K562 (cell line): ENCODE measurements around the gene HSPB7. TPM values are rescaled to one million over a fixed set of nuclear protein-coding genes. Genes with fewer than 3 reads are reported as not detected.
A peak's percentile ranks its signal among the peaks of the same experiment; 100 is the strongest.
"Not testable (repeated sequence)": the region's sequence is repeated elsewhere in the genome, so short reads cannot be mapped to it uniquely, and the experiment has no call there.

ENCODE experiments used
- ATAC-seq: fragments of 200-7000 bp; cut with Tn5 transposase; 3 replicates; pipeline ENCODE4 v1.9.1; 2020; ENCODE audit warnings: moderate library complexity
- BruUV-seq: library from RNA; stranded (reverse); fragments of 400-500 nt; replicated peaks from 2 replicates; lab custom pipeline; 2021; lab: Mats Ljungman, UMichigan
- CTCF ChIA-PET: fragments of 300-600 bp; formaldehyde crosslinking; extraction: SDS; loops from one replicate; lab custom pipeline; 2021; ENCODE audit warnings: low intra/inter-chr PET ratio; lab: Yijun Ruan, JAX
- POLR2A ChIA-PET: fragments of 300-600, 350-650 bp; sonication (Branson Sonifier 250); formaldehyde crosslinking; extraction: SDS; loops from one replicate; lab custom pipeline; 2021; ENCODE audit warnings: antibody characterized with exemption, inconsistent platforms; lab: Yijun Ruan, JAX
- DNase-seq, 4 experiments: peaks; one replicate each; pipeline versions ENCODE4 v3.0.0 to v3.0.0-alpha.2; 2011 to 2018; ENCODE audit warnings: low spot score in 3 of 4, mixed read lengths in 3 of 4; ENCODE audit errors: extremely low read depth in 1 of 4
- FAIRE-seq: peaks from 2 replicates; lab custom pipeline; 2011; peaks lifted over from hg19 to GRCh38; lab: Jason Lieb, UNC
- H2AFZ ChIP-seq: 2 replicates; pipeline ENCODE4 v1.6.0; 2011; ENCODE audit warnings: low read depth, low read length, control low read depth, inconsistent platforms
- H3K27ac ChIP-seq: fragments of 200-600 bp; 3 replicates; pipeline ENCODE4 v1.8.0; 2011; ENCODE audit warnings: low read depth, mild to moderate bottlenecking, control low read depth, inconsistent platforms, low read length, moderate library complexity, mixed read lengths; ENCODE audit errors: extremely low read depth
- H3K27me3 ChIP-seq, 2 experiments: fragments of 300-600 bp in 1 of 2; 2 replicates in 1 of 2; 3 replicates in 1 of 2; pipeline versions ENCODE4 v1.6.0 to v1.8.0; 2011; ENCODE audit warnings: inconsistent platforms in 2 of 2, low read length in 2 of 2, mild to moderate bottlenecking in 1 of 2, mixed read lengths in 1 of 2, moderate library complexity in 1 of 2; ENCODE audit not compliant: control insufficient read depth in 2 of 2, insufficient read depth in 2 of 2
- H3K36me3 ChIP-seq: fragments of 300-600 bp; 3 replicates; pipeline ENCODE4 v1.8.0; 2011; ENCODE audit warnings: mild to moderate bottlenecking, low read length, inconsistent platforms; ENCODE audit not compliant: control insufficient read depth, insufficient read depth
- H3K4me1 ChIP-seq, 2 experiments: fragments of 200-600 bp in 1 of 2; replicated peaks in 1 of 2; 2 replicates in 1 of 2; 3 replicates in 1 of 2; pipeline versions ENCODE4 v1.5.1 to v1.8.0; 2011; ENCODE audit warnings: inconsistent platforms in 2 of 2, low read length in 2 of 2, mild to moderate bottlenecking in 1 of 2, mixed read lengths in 1 of 2, moderate library complexity in 1 of 2; ENCODE audit not compliant: control insufficient read depth in 2 of 2, insufficient read depth in 2 of 2
- H3K4me2 ChIP-seq: 2 replicates; pipeline ENCODE4 v1.6.1; 2011; ENCODE audit warnings: low read length, control low read depth, inconsistent platforms, mixed read lengths; ENCODE audit not compliant: insufficient read depth
- H3K4me3 ChIP-seq: fragments of 200-600 bp; sonication (generic), shearing (Covaris generic); 2 replicates; pipeline ENCODE4 v1.5.1; 2016; ENCODE audit warnings: control low read depth, inconsistent platforms
- H3K79me2 ChIP-seq: fragments of 200-600 bp; 3 replicates; pipeline ENCODE4 v1.8.0; 2011; ENCODE audit warnings: low read length, inconsistent platforms; ENCODE audit not compliant: control insufficient read depth, insufficient read depth
- H3K9ac ChIP-seq, 2 experiments: 2 replicates each; pipeline versions ENCODE4 v1.6.0 to v1.6.1; 2011; ENCODE audit warnings: low read depth in 2 of 2, low read length in 2 of 2, control low read depth in 1 of 2, inconsistent platforms in 1 of 2, mild to moderate bottlenecking in 1 of 2, mixed read lengths in 1 of 2; ENCODE audit not compliant: insufficient read depth in 1 of 2
- H3K9me1 ChIP-seq: one replicate; pipeline ENCODE4 v1.6.0; 2011; ENCODE audit warnings: inconsistent platforms, mild to moderate bottlenecking, low read length, moderate library complexity; ENCODE audit not compliant: control insufficient read depth, insufficient read depth
- H3K9me3 ChIP-seq: replicated peaks from 2 replicates; pipeline ENCODE4 v1.5.1; 2011; ENCODE audit warnings: low read depth, low read length, inconsistent platforms; ENCODE audit not compliant: control insufficient read depth, insufficient read depth
- H4K20me1 ChIP-seq: replicated peaks from 2 replicates; pipeline ENCODE4 v1.6.1; 2011; ENCODE audit warnings: low read length, inconsistent platforms, mixed read lengths; ENCODE audit not compliant: control insufficient read depth, insufficient read depth
- WGBS: fragments of 100-300 bp; shearing (Covaris generic); methylation state at CpG from one replicate; pipeline ENCODE4 v1.1.6; 2016; ENCODE audit warnings: low coverage, mixed read lengths; ENCODE audit not compliant: insufficient coverage; ENCODE audit errors: missing lambda C conversion rate; 5-methylcytosine and 5-hydroxymethylcytosine counted together
- in situ Hi-C: fragments of 300-500 bp; cut with MboI; formaldehyde crosslinking; loops from 4 replicates; pipeline ENCODE4 v1.15.0; 2018; ENCODE audit warnings: inconsistent platforms, mixed read lengths
- intact Hi-C: fragments of 100-400 bp; cut with micrococcal nuclease; formaldehyde crosslinking; loops from 2 replicates; pipeline ENCODE4 v1.14.2; 2022
- polyA plus RNA-seq, 8 experiments: library from polyadenylated mRNA; depleted of rRNA in 4 of 8; stranded (reverse) in 5 of 8; unstranded in 3 of 8; fragments of >200 nt; fragmentation: Nextera tagmentation in 2 of 8; fragmentation: Illumina TruSeq in 1 of 8; extraction: Ambion mirVana in 2 of 8; extraction: Trizol in 1 of 8; gene quantifications; 2 replicates each; pipeline versions ENCODE4 v1.2.1 to v1.2.3, GENCODE V29; 2011 to 2014; ENCODE audit warnings: inconsistent platforms in 1 of 8, missing spikeins in 1 of 8
- total RNA-seq, 7 experiments: library from RNA; depleted of rRNA in 6 of 7; stranded (reverse); fragments of >200 nt in 6 of 7; fragmentation: Illumina TruSeq in 2 of 7; extraction: Trizol in 2 of 7; gene quantifications; 2 replicates each; pipeline versions ENCODE4 v1.2.1 to v1.2.3, GENCODE V29; 2011 to 2021; ENCODE audit warnings: low replicate concordance in 1 of 7
- TF ChIP-seq, protein P1 (sequence below): fragments of 250-450 bp; sonication (Bioruptor Pico); IDR thresholded peaks from 2 replicates; pipeline ENCODE4 v1.5.0; 2022; ENCODE audit warnings: mild to moderate bottlenecking
- TF ChIP-seq, protein P2 (sequence below), 2 experiments: fragments of 450-650 bp; formaldehyde crosslinking in 1 of 2; IDR thresholded peaks; 2 replicates each; pipeline versions ENCODE4 v1.4.0 to v1.6.1; 2014 to 2020; ENCODE audit warnings: mild to moderate bottlenecking in 2 of 2, borderline replicate concordance in 1 of 2, low read depth in 1 of 2

The HSPB7 gene
- total and polyA plus RNA-seq, 9 of the 15 experiments (the other 6 are each of a cell fraction or from before 2014, with no cell fraction given) = 0.05 to 0.19 (median 0.07) TPM; not detected in 6

DNA sequence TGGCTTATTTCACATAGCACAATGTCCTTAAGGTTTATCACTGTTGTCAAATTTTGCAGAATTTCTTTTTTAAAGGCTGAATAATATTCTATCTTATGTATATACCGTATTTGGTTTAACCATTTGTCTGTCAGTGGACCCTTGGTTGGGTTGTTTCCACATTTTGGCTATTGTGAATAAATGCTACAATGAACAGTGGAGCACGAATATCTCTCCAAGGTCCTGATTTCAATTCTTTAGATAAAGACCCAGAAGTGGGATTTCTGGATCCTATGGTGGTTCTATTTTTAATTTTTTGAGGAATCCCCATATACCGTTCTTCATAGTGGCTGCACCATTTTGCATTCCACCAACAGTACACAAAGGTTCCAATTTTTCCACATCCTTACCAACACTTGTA, 36.2 kb downstream of the HSPB7 start:
- Histone ChIP-seq H3K36me3 (no peaks in the 10 kb centered on the region), H4K20me1 (no peaks in the 10 kb centered on the region), H2AFZ (no peak overlapping the region), H3K4me1 (peaks cover 0 to 2% of the 10 kb centered on the region in 2 experiments; a peak in 2 of 5 replicates), H3K79me2 (no peaks in the 10 kb centered on the region), H3K27me3 (no peaks in the 10 kb centered on the region), H3K4me3 (no peak overlapping the region), H3K9me3 (peaks cover 13% of the 10 kb centered on the region), H3K4me2 (no peak overlapping the region), H3K9me1 (no peaks in the 10 kb centered on the region), H3K27ac (no peak overlapping the region), H3K9ac (no peak overlapping the region)
- intact Hi-C loops = no loop called here
- ChIA-PET POLR2A (no interaction called here), CTCF (no interaction called here)
- ATAC-seq (no peak), DNase-seq (no peak), FAIRE-seq (no peak)
- TF ChIP-seq, protein P1, sequence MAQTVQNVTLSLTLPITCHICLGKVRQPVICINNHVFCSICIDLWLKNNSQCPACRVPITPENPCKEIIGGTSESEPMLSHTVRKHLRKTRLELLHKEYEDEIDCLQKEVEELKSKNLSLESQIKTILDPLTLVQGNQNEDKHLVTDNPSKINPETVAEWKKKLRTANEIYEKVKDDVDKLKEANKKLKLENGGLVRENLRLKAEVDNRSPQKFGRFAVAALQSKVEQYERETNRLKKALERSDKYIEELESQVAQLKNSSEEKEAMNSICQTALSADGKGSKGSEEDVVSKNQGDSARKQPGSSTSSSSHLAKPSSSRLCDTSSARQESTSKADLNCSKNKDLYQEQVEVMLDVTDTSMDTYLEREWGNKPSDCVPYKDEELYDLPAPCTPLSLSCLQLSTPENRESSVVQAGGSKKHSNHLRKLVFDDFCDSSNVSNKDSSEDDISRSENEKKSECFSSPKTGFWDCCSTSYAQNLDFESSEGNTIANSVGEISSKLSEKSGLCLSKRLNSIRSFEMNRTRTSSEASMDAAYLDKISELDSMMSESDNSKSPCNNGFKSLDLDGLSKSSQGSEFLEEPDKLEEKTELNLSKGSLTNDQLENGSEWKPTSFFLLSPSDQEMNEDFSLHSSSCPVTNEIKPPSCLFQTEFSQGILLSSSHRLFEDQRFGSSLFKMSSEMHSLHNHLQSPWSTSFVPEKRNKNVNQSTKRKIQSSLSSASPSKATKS (CRISPR knock-in tag) = no peak
- TF ChIP-seq, protein P2, sequence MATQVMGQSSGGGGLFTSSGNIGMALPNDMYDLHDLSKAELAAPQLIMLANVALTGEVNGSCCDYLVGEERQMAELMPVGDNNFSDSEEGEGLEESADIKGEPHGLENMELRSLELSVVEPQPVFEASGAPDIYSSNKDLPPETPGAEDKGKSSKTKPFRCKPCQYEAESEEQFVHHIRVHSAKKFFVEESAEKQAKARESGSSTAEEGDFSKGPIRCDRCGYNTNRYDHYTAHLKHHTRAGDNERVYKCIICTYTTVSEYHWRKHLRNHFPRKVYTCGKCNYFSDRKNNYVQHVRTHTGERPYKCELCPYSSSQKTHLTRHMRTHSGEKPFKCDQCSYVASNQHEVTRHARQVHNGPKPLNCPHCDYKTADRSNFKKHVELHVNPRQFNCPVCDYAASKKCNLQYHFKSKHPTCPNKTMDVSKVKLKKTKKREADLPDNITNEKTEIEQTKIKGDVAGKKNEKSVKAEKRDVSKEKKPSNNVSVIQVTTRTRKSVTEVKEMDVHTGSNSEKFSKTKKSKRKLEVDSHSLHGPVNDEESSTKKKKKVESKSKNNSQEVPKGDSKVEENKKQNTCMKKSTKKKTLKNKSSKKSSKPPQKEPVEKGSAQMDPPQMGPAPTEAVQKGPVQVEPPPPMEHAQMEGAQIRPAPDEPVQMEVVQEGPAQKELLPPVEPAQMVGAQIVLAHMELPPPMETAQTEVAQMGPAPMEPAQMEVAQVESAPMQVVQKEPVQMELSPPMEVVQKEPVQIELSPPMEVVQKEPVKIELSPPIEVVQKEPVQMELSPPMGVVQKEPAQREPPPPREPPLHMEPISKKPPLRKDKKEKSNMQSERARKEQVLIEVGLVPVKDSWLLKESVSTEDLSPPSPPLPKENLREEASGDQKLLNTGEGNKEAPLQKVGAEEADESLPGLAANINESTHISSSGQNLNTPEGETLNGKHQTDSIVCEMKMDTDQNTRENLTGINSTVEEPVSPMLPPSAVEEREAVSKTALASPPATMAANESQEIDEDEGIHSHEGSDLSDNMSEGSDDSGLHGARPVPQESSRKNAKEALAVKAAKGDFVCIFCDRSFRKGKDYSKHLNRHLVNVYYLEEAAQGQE (IDR thresholded peaks at IDR 0.05; ENCODE audit: borderline replicate concordance) = peak; percentile 47
- TF ChIP-seq, protein P2 (CRISPR knock-in tag; IDR thresholded peaks at IDR 0.05; ENCODE audit: low read depth) = no peak
- BruUV-seq = no TSS peak
- 13% methylated on average over 3 of the region's 3 CpGs for WGBS
- in situ Hi-C loops = no loop called here

DNA sequence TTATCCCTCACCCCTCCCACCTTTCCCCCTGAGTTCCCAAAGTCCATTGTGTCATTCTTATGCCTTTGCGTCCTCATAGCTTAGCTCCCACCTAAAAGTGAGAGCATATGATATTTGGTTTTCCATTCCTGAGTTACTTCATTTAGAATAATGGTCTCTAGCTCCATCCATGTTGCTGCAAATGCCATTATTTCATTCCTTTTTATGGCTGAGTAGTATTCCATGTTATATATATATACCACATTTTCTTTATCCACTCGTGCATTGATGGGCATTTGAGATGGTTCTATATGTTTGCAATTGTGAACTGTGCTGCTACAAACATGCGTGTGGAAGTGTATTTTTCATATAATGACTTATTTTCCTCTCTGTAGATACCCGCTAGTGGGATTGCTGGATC, 39.9 kb downstream of the HSPB7 start:
- 67% methylated on average over 4 of the region's 4 CpGs for WGBS
- H3K9ac ChIP-seq, CTCF ChIA-PET, ATAC-seq, H4K20me1 ChIP-seq, H3K9me3 ChIP-seq, H3K27me3 ChIP-seq, DNase-seq, BruUV-seq, H3K4me3 ChIP-seq, H3K36me3 ChIP-seq, POLR2A ChIA-PET, H3K27ac ChIP-seq, FAIRE-seq, H2AFZ ChIP-seq, H3K9me1 ChIP-seq, H3K4me2 ChIP-seq, intact Hi-C loops, in situ Hi-C loops: not testable (repeated sequence)
- Histone ChIP-seq H3K79me2 (peaks cover 26% of the 10 kb centered on the region), H3K4me1 (peaks cover 11 to 14% of the 10 kb centered on the region in 2 experiments; a peak in 4 of 5 replicates)
